ENCODE measurements around the gene BCAM. TPM values are rescaled to one million over a fixed set of nuclear protein-coding genes. Genes with fewer than 3 reads are reported as not detected.

The BCAM gene
- total RNA-seq, 4 donors from 2014 or later: 10.2 to 24.6 (median 23.6) TPM

DNA sequence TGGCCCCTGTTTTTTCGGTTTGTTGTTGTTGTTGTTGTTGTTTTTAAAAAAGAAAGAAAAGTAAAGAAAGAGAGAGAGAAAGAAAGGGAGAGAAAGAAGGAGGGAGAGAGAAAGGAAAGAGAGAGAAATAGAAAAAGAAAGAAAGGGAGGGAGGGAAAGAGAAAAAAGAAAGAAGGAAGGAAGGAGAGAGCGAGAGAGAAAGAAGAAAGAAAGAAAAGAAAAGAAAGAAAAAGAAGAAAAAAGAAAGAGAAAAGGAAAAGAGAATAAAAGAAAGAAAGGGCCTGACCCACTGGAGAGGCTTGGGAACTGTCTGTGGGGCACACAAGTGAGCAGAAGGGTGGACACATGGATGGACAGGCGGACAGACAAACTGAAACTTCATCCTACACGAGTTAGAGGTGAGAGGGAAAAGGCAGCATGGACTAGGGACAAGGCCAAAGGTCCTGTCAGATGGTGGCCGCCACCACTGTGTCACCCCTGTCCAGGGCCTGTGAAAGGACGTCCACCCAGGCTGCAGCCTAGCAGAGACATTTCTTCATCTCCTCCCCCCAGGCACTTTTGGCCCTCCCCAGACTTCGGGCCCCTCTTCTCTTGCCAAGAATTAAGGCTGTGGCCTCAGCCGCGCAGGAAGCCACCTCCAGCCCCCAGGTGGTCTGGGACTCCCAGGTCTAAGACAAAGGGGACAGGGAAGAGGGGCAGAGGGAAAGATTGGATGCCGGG is 9.1 kb upstream of the BCAM start:
- in situ Hi-C loops (cut with MboI; ENCODE audit: low sequenced_read_pairs in 4 of 4): loop anchor here in 2 of 4 donors (5.0 kb wide), 1 partner anchor 43 kb away; no protein-coding TSS in a partner anchor

DNA sequence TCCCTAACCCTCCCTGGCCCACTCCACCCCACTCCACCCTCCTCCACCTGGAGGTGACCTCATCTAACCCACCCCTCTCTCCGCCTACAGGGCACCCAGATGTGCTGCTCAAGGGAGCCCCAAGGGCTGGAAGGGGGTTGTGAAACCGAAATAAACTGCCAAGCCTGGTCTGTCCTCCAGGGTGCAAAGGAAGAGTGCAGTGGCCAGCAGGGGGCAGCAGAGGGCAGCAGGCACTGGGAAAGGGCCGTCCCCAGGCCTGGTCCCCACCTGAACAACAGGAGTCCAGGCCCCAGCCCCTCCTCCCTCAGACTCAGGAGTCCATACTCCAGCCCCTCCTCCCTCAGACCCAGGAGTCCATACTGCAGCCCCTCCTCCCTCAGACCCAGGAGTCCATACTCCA is 8.4 kb upstream of the BCAM start:
- peaks cover 9 to 14% of the 10 kb centered on the region in 2 donors for H3K4me1 ChIP-seq
- in situ Hi-C loops (cut with MboI; ENCODE audit: low sequenced_read_pairs in 4 of 4) (no loop called here), intact Hi-C loops (cut with DNase I; ENCODE audit: low total_unique reads) (loop anchor here (1.0 to 10.0 kb wide), 2 partner anchors 44 to 914 kb away; no protein-coding TSS in a partner anchor)
- no peak overlapping the region for H3K27ac ChIP-seq
- DNase-seq (peak; percentile 48 to 73), ATAC-seq (peak; percentile 73 to 88)
- TF ChIP-seq, protein P1, sequence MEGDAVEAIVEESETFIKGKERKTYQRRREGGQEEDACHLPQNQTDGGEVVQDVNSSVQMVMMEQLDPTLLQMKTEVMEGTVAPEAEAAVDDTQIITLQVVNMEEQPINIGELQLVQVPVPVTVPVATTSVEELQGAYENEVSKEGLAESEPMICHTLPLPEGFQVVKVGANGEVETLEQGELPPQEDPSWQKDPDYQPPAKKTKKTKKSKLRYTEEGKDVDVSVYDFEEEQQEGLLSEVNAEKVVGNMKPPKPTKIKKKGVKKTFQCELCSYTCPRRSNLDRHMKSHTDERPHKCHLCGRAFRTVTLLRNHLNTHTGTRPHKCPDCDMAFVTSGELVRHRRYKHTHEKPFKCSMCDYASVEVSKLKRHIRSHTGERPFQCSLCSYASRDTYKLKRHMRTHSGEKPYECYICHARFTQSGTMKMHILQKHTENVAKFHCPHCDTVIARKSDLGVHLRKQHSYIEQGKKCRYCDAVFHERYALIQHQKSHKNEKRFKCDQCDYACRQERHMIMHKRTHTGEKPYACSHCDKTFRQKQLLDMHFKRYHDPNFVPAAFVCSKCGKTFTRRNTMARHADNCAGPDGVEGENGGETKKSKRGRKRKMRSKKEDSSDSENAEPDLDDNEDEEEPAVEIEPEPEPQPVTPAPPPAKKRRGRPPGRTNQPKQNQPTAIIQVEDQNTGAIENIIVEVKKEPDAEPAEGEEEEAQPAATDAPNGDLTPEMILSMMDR (IDR thresholded peaks at IDR 0.05 in 4 of 5, conservative IDR thresholded peaks at IDR 0.05 in 1 of 5): peak; percentile 86 to 95 (median 89)
- no peak for TF ChIP-seq POLR2A (IDR thresholded peaks at IDR 0.05)
- no peaks in the 10 kb centered on the region for H3K27me3 ChIP-seq
- H3K4me3 ChIP-seq: no peak overlapping the region
- no peaks in the 10 kb centered on the region for H3K9me3 ChIP-seq
- no peaks in the 10 kb centered on the region for H3K36me3 ChIP-seq

More for the DNA sequence above, 9.1 kb upstream of the BCAM start:
- DNase-seq (no peak), ATAC-seq (no peak)
- intact Hi-C loops (cut with DNase I; ENCODE audit: low total_unique reads): loop anchor here (1.0 to 10.0 kb wide), 2 partner anchors 45 to 915 kb away; no protein-coding TSS in a partner anchor
- H3K36me3 ChIP-seq: no peaks in the 10 kb centered on the region
- H3K27ac ChIP-seq: no peak overlapping the region
- no peaks in the 10 kb centered on the region for H3K9me3 ChIP-seq
- TF ChIP-seq, protein P1 (IDR thresholded peaks at IDR 0.05 in 4 of 5, conservative IDR thresholded peaks at IDR 0.05 in 1 of 5): no peak
- no peak for TF ChIP-seq POLR2A (IDR thresholded peaks at IDR 0.05)
- H3K4me3 ChIP-seq: no peak overlapping the region
- H3K4me1 ChIP-seq: peaks cover 9 to 14% of the 10 kb centered on the region in 2 donors
- no peaks in the 10 kb centered on the region for H3K27me3 ChIP-seq

DNA sequence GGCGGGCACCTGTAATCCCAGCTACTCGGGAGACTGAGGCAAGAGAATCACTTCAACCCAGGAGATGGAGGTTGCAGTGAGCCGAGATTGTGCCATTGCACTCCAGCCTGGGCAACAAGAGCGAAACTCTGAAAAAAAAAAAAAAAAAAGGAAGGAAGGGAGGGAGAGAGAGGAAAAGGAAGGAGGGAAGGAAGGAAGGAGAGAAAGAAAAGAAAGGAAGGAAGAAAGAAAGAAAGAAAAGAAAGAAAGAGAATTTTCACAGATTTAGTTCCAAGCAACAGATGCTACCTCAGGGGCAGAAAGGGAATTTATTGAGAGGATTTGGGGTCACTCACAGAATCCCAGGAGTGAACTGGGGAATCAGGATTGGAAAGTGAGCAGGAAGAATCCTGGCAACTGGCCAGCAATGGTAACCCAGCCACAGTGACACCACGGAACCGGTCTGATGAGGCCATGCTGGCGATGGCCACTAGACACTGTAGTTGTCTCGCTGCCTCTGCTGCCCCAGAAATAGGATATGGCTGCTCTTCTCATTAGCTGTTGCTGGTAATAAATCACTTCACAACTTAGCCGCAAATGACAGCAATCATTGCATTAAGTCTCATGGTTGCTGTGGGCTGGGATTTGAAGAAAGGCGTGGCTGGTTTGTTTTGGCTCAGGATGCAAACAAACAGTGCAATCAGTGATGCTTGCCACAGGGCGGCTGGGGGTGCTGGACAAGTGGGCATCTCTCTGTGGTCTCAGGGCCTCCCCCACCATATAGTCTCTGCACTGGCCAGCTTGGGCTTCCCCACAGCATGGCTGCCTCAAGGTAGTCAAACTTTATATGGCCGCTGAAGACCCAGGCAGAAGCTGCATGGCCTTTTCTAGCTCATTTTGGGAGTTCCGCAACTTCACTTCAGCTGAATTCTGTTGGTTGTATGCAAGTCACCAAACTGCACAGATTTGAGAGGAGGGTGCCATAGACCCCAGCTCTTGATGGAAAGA is 5.2 kb upstream of the BCAM start:
- Histone ChIP-seq H3K27me3 (no peaks in the 10 kb centered on the region), H3K4me1 (peaks cover 8 to 12% of the 10 kb centered on the region in 2 donors), H3K9me3 (no peaks in the 10 kb centered on the region), H3K4me3 (no peak overlapping the region), H3K36me3 (no peaks in the 10 kb centered on the region), H3K27ac (no peak overlapping the region)
- DNase-seq (no peak), ATAC-seq (peak in 1 of 2 donors; percentile 38)
- no peak for TF ChIP-seq POLR2A (IDR thresholded peaks at IDR 0.05)
- TF ChIP-seq, protein P1 (IDR thresholded peaks at IDR 0.05 in 4 of 5, conservative IDR thresholded peaks at IDR 0.05 in 1 of 5): no peak
- intact Hi-C loops (cut with DNase I; ENCODE audit: low total_unique reads) (loop anchor here (10.0 kb wide), 1 partner anchor 911 kb away; no protein-coding TSS in a partner anchor), in situ Hi-C loops (cut with MboI; ENCODE audit: low sequenced_read_pairs in 4 of 4) (no loop called here)

DNA sequence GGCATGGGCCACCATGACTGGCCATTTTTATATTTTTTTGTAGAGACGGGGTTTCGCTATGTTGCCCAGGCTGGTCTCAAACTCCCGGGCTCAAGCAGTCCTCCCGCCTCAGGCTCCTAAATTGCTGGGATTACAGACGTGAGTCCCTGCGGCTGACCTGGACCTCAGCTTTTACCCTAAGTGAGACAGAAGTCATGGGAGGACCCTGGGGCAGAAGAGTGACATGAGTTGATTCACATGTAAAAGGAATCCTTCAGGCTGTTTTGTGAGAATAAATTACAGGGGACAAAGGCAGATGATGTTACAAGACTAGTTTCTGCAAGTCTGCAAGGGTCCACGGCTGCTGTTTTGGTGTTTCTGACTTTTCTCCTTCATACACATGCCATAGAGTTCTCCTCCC is 2.6 kb upstream of the BCAM start:
- no peaks in the 10 kb centered on the region for H3K27me3 ChIP-seq
- no peaks in the 10 kb centered on the region for H3K36me3 ChIP-seq
- no peak overlapping the region for H3K27ac ChIP-seq
- no peak for DNase-seq
- in situ Hi-C loops (cut with MboI; ENCODE audit: low sequenced_read_pairs in 4 of 4) (no loop called here), intact Hi-C loops (cut with DNase I; ENCODE audit: low total_unique reads) (loop anchor here (10.0 kb wide), 1 partner anchor 909 kb away; no protein-coding TSS in a partner anchor)
- no peak for ATAC-seq
- no peak overlapping the region for H3K4me3 ChIP-seq
- TF ChIP-seq, protein P1 (IDR thresholded peaks at IDR 0.05 in 4 of 5, conservative IDR thresholded peaks at IDR 0.05 in 1 of 5): no peak
- no peak for TF ChIP-seq POLR2A (IDR thresholded peaks at IDR 0.05)
- H3K4me1 ChIP-seq: peaks cover 17 to 26% of the 10 kb centered on the region in 2 donors
- H3K9me3 ChIP-seq: no peaks in the 10 kb centered on the region
